H4 (cell line): ENCODE measurements around the gene CIP2A. TPM values are rescaled to one million over a fixed set of nuclear protein-coding genes. Genes with fewer than 3 reads are reported as not detected.

ENCODE experiments used
- DNase-seq: peaks from one replicate; pipeline ENCODE4 v3.0.0-alpha.2; 2015; ENCODE audit warnings: low spot score
- total RNA-seq: library from RNA; depleted of rRNA; stranded (reverse); fragments of >200 nt; shearing (Covaris generic); gene quantifications from 2 replicates; pipeline ENCODE4 v1.2.3, GENCODE V29; 2014; rRNA removed

CIP2A gene
- total RNA-seq, 1 experiment from 2014 or later: 22.3 TPM

DNA sequence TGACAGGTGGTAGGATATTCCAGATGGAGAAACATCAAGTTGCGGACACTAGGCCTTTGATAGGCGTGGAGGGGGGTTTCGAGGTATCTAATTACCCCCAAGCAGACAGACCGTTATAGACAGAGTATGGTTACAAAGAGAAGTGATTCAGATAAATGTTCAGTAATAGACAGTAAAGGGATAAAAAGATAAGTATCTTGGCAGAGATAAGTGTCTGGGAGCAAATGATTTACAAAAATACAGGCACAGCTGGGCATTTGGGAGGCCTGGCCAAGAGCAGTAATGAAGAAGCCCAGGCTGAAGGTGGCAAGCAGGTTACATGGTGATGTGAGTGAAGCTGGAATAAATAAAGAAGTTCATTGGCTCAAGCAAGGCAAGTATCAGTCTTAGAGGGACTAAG, 78.2 kb downstream of the CIP2A start:
- no peak for DNase-seq

DNA sequence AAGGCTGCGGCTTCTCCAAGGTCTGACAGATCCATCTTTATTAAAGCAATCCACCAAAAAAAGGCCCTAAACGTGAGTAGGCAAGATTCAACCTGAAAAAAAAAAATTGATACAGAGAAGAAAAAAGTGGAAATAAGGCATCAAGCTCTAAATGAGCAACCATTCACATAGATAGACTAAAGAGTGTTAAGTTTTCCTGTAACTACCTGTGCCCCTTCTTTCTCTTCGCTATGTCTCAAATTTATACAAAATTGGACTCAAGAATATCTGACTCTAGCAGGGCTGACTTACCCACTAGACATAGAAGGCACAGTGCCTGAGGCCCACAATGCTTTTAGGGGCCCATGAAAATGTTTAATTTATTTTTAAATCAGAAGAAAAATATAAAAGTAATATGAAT, 78.7 kb downstream of the CIP2A start, which contains the start of gene MYH15:
MYH15 (minus strand) TSS at position 101 of the 400 bp plus-strand sequence; CDS start at position 35, 66 bp downstream.
- DNase-seq: no peak

- no peak for DNase-seq
Observed at GRCh38 chr3:108509871-108510270, 79.4 kb downstream of the CIP2A start.

DNA sequence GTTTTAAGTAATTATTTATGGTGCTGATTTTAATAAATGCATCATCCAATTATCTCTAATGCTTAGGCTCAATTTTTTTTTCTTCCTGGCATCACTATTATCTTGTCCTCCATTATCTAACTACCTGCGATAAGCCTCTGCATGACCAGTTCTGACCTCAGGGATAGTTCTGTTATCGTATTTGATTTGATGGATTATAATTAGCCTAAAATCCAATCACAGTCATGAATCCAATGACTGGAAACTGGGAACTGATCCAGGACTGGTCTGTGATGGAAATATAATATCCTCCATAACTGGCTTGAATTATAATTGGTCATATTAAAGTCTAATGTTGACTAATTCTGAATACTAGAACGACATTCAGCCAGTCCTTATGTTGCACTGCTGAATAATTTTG, 80.0 kb downstream of the CIP2A start:
- DNase-seq: no peak

GRCh38 chr3:108507902-108508301, 81.3 kb downstream of the CIP2A start:
- no peak for DNase-seq

GRCh38 chr3:108505811-108506210, 83.4 kb downstream of the CIP2A start:
- DNase-seq: no peak

DNA sequence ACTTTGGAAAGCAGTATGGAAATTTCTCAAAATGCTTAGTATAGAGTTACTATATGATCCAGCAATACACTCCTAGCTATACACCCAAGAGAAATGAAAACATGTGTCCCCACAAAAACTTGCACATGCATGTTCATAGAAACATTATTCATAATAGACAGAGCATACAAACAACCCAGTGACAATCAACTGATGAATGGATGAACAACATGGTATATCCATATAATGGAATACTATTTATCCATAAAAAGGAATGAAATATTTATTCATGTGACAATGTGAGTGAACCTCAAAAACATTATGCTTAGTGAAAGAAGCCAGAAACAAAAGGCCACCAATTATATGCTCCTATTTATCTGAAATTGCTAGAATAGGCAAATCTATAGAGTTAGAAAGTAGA, 85.5 kb downstream of the CIP2A start:
- DNase-seq: no peak

DNA sequence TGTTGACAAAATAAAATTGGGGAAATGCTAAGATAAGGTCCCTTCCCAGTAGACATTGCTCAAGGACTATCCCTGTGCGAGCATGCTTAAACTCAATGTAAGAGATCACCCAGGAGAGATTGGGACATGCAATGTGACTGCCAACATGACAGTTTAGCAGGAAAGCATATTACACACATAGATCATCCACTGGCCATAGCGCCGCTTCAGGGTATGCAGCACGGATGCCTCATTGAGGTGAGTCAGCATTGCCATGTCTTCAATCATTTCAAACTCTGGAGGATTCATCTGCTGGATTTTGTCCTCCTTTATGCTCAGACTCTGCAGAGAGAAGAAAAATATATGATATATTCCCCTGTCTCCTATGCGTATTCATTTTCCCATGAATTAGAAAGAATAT, 87.7 kb downstream of the CIP2A start:
- DNase-seq: no peak

- no peak for DNase-seq
Observed at GRCh38 chr3:108500728-108501127, 88.5 kb downstream of the CIP2A start.

Other genes starting within 250 kb of the CIP2A start
- gene MYH15, start 78.8 kb downstream of the CIP2A start, total RNA-seq: 0.08 and 0.10 TPM in 2 replicates
- 8.0 and 11.7 TPM in 2 replicates for gene DZIP3, start 284 bp upstream of the CIP2A start, total RNA-seq
- gene RETNLB, start 168.0 kb upstream of the CIP2A start, total RNA-seq: not detected in 2 replicates
- not detected in 2 replicates for gene TRAT1, start 233.3 kb upstream of the CIP2A start, total RNA-seq